NB4 (cell line): ENCODE data around the gene GAST.

Experiments
- MYC ChIP-seq: IDR thresholded peaks from 2 replicates; pipeline ENCODE4 v1.6.1; 2011; ENCODE audit warnings: low read depth, low read length
- POLR2A ChIP-seq: IDR thresholded peaks from 2 replicates; pipeline ENCODE4 v1.6.1; 2011; ENCODE audit warnings: mild to moderate bottlenecking; ENCODE audit not compliant: insufficient read length; ENCODE audit errors: extremely low read depth
- TF ChIP-seq, protein P1 (sequence below): IDR thresholded peaks from one replicate; pipeline ENCODE4 v1.5.1; 2012; ENCODE audit warnings: low read depth, low read length
- TF ChIP-seq, protein P2 (sequence below): IDR thresholded peaks from 2 replicates; pipeline ENCODE4 v1.6.1; 2011; ENCODE audit warnings: low read depth, low read length

DNA sequence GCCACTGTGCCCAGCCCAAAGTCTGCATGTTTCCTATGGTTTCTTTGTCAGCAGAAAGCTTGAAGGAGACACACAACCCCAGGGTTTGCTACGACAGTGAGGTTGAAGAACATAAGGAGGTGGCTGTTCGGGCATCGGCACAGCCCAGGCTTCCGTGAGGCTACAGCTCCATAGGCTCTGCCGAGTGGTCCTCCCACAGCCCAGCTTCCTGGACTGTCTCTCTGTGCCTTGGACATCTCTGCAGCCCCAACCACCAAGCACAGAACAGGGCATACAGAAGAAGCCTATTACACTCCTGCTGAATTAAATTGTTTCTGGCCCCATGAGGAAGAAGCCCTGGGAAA is 25.5 kb downstream of the GAST start:
- TF ChIP-seq, protein P1, sequence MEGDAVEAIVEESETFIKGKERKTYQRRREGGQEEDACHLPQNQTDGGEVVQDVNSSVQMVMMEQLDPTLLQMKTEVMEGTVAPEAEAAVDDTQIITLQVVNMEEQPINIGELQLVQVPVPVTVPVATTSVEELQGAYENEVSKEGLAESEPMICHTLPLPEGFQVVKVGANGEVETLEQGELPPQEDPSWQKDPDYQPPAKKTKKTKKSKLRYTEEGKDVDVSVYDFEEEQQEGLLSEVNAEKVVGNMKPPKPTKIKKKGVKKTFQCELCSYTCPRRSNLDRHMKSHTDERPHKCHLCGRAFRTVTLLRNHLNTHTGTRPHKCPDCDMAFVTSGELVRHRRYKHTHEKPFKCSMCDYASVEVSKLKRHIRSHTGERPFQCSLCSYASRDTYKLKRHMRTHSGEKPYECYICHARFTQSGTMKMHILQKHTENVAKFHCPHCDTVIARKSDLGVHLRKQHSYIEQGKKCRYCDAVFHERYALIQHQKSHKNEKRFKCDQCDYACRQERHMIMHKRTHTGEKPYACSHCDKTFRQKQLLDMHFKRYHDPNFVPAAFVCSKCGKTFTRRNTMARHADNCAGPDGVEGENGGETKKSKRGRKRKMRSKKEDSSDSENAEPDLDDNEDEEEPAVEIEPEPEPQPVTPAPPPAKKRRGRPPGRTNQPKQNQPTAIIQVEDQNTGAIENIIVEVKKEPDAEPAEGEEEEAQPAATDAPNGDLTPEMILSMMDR = no peak
- TF ChIP-seq POLR2A (no peak), MYC (no peak)
- TF ChIP-seq, protein P2, sequence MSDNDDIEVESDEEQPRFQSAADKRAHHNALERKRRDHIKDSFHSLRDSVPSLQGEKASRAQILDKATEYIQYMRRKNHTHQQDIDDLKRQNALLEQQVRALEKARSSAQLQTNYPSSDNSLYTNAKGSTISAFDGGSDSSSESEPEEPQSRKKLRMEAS = no peak
